Keratinocyte (primary cell): Measurements from ENCODE around the gene KRT1. TPM values are rescaled to one million over a fixed set of nuclear protein-coding genes. Genes with fewer than 3 reads are reported as not detected.

Experiments used
- DNase-seq: peaks from one replicate; pipeline ENCODE4 v3.0.0-alpha.2; 2011; ENCODE audit warnings: low read depth, missing footprints, low spot score
- FAIRE-seq: peaks from 2 replicates; lab custom pipeline; 2011; peaks lifted over from hg19 to GRCh38; lab: Jason Lieb, UNC
- H2AFZ ChIP-seq: 2 replicates; pipeline ENCODE4 v1.6.0; 2012; ENCODE audit warnings: low read length, control low read depth, inconsistent platforms; ENCODE audit not compliant: control insufficient read depth
- H3K27ac ChIP-seq: 2 replicates; pipeline ENCODE4 v1.5.1; 2011; ENCODE audit warnings: low read length; ENCODE audit not compliant: control insufficient read depth, insufficient read depth
- H3K27me3 ChIP-seq: 3 replicates; pipeline ENCODE4 v1.6.0; 2011; ENCODE audit warnings: low read length; ENCODE audit not compliant: control insufficient read depth, insufficient read depth; ENCODE audit errors: extremely low read depth
- H3K36me3 ChIP-seq, 2 experiments: 2 replicates in 1 of 2; 3 replicates in 1 of 2; pipeline ENCODE4 v1.5.1; 2011; ENCODE audit warnings: low read length in 2 of 2, mild to moderate bottlenecking in 1 of 2; ENCODE audit not compliant: control insufficient read depth in 2 of 2, insufficient read depth in 2 of 2; ENCODE audit errors: extremely low read depth in 1 of 2
- H3K4me1 ChIP-seq: 3 replicates; pipeline ENCODE4 v1.5.1; 2011; ENCODE audit warnings: low read length; ENCODE audit not compliant: control insufficient read depth, insufficient read depth; ENCODE audit errors: extremely low read depth
- H3K4me2 ChIP-seq: 3 replicates; pipeline ENCODE4 v1.6.0; 2011; ENCODE audit warnings: low read depth, low read length; ENCODE audit not compliant: control insufficient read depth, insufficient read depth; ENCODE audit errors: extremely low read depth
- H3K4me3 ChIP-seq, 3 experiments: fragments of 200-600 bp in 1 of 3; sonication (generic) in 1 of 3; 2 replicates in 2 of 3; 3 replicates in 1 of 3; pipeline ENCODE4 v1.5.1; 2011 to 2016; ENCODE audit warnings: low read length in 3 of 3, mild to moderate bottlenecking in 3 of 3, control low read depth in 2 of 3, inconsistent platforms in 1 of 3, low read depth in 1 of 3, mixed read lengths in 1 of 3, mixed run types in 1 of 3, moderate library complexity in 1 of 3; ENCODE audit not compliant: control insufficient read depth in 2 of 3, insufficient read depth in 2 of 3; ENCODE audit errors: extremely low read depth in 1 of 3
- H3K79me2 ChIP-seq: 2 replicates; pipeline ENCODE4 v1.6.0; 2012; ENCODE audit warnings: low read length; ENCODE audit not compliant: control insufficient read depth, insufficient read depth
- H3K9ac ChIP-seq: 3 replicates; pipeline ENCODE4 v1.6.0; 2011; ENCODE audit warnings: low read length; ENCODE audit not compliant: control insufficient read depth, insufficient read depth; ENCODE audit errors: extremely low read depth
- H3K9me1 ChIP-seq: 3 replicates; pipeline ENCODE4 v1.6.0; 2011; ENCODE audit warnings: low read length; ENCODE audit not compliant: control insufficient read depth, insufficient read depth; ENCODE audit errors: extremely low read depth
- H3K9me3 ChIP-seq: 2 replicates; pipeline ENCODE4 v1.5.1; 2012; ENCODE audit warnings: low read depth, low read length; ENCODE audit not compliant: control insufficient read depth
- H4K20me1 ChIP-seq: 3 replicates; pipeline ENCODE4 v1.6.0; 2011; ENCODE audit warnings: low read length; ENCODE audit not compliant: control insufficient read depth, insufficient read depth; ENCODE audit errors: extremely low read depth
- CTCF ChIP-seq, 3 experiments: IDR thresholded peaks in 1 of 3; conservative IDR thresholded peaks in 1 of 3; optimal IDR thresholded peaks in 1 of 3; 2 replicates in 2 of 3; 3 replicates in 1 of 3; pipeline versions ENCODE3 to v1.5.1; 2011; ENCODE audit warnings: low read length in 3 of 3, mild to moderate bottlenecking in 3 of 3, moderate library complexity in 2 of 3, control low read depth in 1 of 3, inconsistent platforms in 1 of 3; ENCODE audit not compliant: insufficient read depth in 2 of 3; ENCODE audit errors: extremely low read depth in 1 of 3
- EZH2 ChIP-seq: IDR thresholded peaks from one replicate; pipeline ENCODE4 v1.6.1; 2012; ENCODE audit warnings: inconsistent platforms, mild to moderate bottlenecking, low read length, moderate library complexity
- dilution Hi-C: fragments of 300-500 bp; cut with MboI; formaldehyde crosslinking; loops from one replicate; pipeline ENCODE4 v1.7.0; 2020; ENCODE audit warnings: low sequenced_read_pairs; ENCODE audit not compliant: extremely low pct_ligation_motif_present
- polyA plus RNA-seq, 5 experiments: library from polyadenylated mRNA; depleted of rRNA in 3 of 5; stranded (reverse) in 3 of 5; stranded (forward) in 1 of 5; unstranded in 1 of 5; fragments of >200 nt; gene quantifications; 1 replicate in 1 of 5; 2 replicates in 3 of 5; 3 replicates in 1 of 5; pipeline versions ENCODE4 v1.2.1 to v1.2.3, GENCODE V29; 2011 to 2012; ENCODE audit warnings: missing spikeins in 2 of 5, low read depth in 1 of 5, low replicate concordance in 1 of 5

Gene KRT1
- polyA plus RNA-seq, 1 donor (not counting 4 experiments of a cell fraction or from before 2014, with no cell fraction given), result 92.2 TPM

GRCh38 chr12:52677126-52677525 is 3.1 kb downstream of the KRT1 start:
- H4K20me1 ChIP-seq, result no peaks in the 10 kb centered on the region
- no peak overlapping the region for H3K27ac ChIP-seq
- no peaks in the 10 kb centered on the region for H3K9me1 ChIP-seq
- dilution Hi-C loops, result no loop called here
- no peak overlapping the region for H3K4me2 ChIP-seq
- no peaks in the 10 kb centered on the region for H3K79me2 ChIP-seq
- no peak overlapping the region for H2AFZ ChIP-seq
- DNase-seq (no peak), FAIRE-seq (no peak)
- H3K27me3 ChIP-seq, result peaks cover 24% of the 10 kb centered on the region
- H3K4me3 ChIP-seq, result no peak overlapping the region
- no peak for TF ChIP-seq EZH2
- TF ChIP-seq CTCF (optimal IDR thresholded peaks at IDR 0.05 in 1 of 3, IDR thresholded peaks at IDR 0.05 in 1 of 3, conservative IDR thresholded peaks at IDR 0.05 in 1 of 3; ENCODE audit: extremely low read depth in 1 of 3, insufficient read depth in 2 of 3, low read length in 3 of 3), result no peak
- H3K9ac ChIP-seq, result no peak overlapping the region
- peaks cover 7% of the 10 kb centered on the region for H3K4me1 ChIP-seq
- no peaks in the 10 kb centered on the region for H3K36me3 ChIP-seq
- no peaks in the 10 kb centered on the region for H3K9me3 ChIP-seq

- H3K9me1 ChIP-seq, result no peaks in the 10 kb centered on the region
- H3K79me2 ChIP-seq, result no peaks in the 10 kb centered on the region
- DNase-seq (no peak), FAIRE-seq (no peak)
- no peaks in the 10 kb centered on the region for H3K36me3 ChIP-seq
- no peak overlapping the region for H3K4me3 ChIP-seq
- TF ChIP-seq CTCF (optimal IDR thresholded peaks at IDR 0.05 in 1 of 3, IDR thresholded peaks at IDR 0.05 in 1 of 3, conservative IDR thresholded peaks at IDR 0.05 in 1 of 3; ENCODE audit: extremely low read depth in 1 of 3, insufficient read depth in 2 of 3, low read length in 3 of 3), result no peak
- H3K4me2 ChIP-seq, result no peak overlapping the region
- peaks cover 8% of the 10 kb centered on the region for H3K4me1 ChIP-seq
- H4K20me1 ChIP-seq, result no peaks in the 10 kb centered on the region
- no peaks in the 10 kb centered on the region for H3K9me3 ChIP-seq
- dilution Hi-C loops, result no loop called here
- no peak overlapping the region for H3K9ac ChIP-seq
- H3K27me3 ChIP-seq, result peaks cover 19% of the 10 kb centered on the region
- H2AFZ ChIP-seq, result no peak overlapping the region
- H3K27ac ChIP-seq, result no peak overlapping the region
Measured at GRCh38 chr12:52676163-52676562, 4.0 kb downstream of the KRT1 start.
